PC-9 (cell line): ENCODE measurements around the gene LY6G6D. TPM values are rescaled to one million over a fixed set of nuclear protein-coding genes. Genes with fewer than 3 reads are reported as not detected.

Experiments
- BruUV-seq: library from RNA; stranded (reverse); fragments of 400-500 nt; replicated peaks from 2 replicates; lab custom pipeline; 2021; lab: Mats Ljungman, UMichigan
- CTCF ChIA-PET: fragments of 300-600 bp; sonication (Branson Sonifier 250); formaldehyde crosslinking; loops from one replicate; lab custom pipeline; 2022; ENCODE audit warnings: antibody characterized with exemption; lab: Charles Lee
- POLR2A ChIA-PET: fragments of 300-600 bp; sonication (Branson Sonifier 250); formaldehyde crosslinking; loops from one replicate; lab custom pipeline; 2022; ENCODE audit warnings: antibody characterized with exemption; ENCODE audit not compliant: unreplicated experiment; lab: Charles Lee
- DNase-seq, 2 experiments: peaks; one replicate each; pipeline versions ENCODE4 v3.0.0 to v3.0.0-alpha.2; 2015 to 2022; ENCODE audit warnings: mixed read lengths in 1 of 2
- H2AFZ ChIP-seq: fragments of 200-600 bp; sonication (generic); 2 replicates; pipeline ENCODE4 v1.8.1; 2017; ENCODE audit warnings: antibody characterized with exemption
- H3F3A ChIP-seq: fragments of 200-600 bp; sonication (generic); 2 replicates; pipeline ENCODE4 v1.8.1; 2017; ENCODE audit warnings: antibody characterized with exemption, mild to moderate bottlenecking, low read depth; ENCODE audit not compliant: insufficient read depth
- H3K27ac ChIP-seq: fragments of 200-600 bp; sonication (generic); 2 replicates; pipeline ENCODE4 v1.6.1; 2016; ENCODE audit warnings: mixed run types
- H3K27me3 ChIP-seq: fragments of 200-600 bp; sonication (generic); 2 replicates; pipeline ENCODE4 v1.6.1; 2016; ENCODE audit warnings: low read depth, mixed run types; ENCODE audit not compliant: insufficient read depth
- H3K36me3 ChIP-seq: fragments of 200-600 bp; sonication (generic); 2 replicates; pipeline ENCODE4 v1.6.1; 2016; ENCODE audit warnings: low read depth, mixed run types
- H3K4me1 ChIP-seq: fragments of 200-600 bp; sonication (generic); replicated peaks from 2 replicates; pipeline ENCODE4 v1.6.1; 2016; ENCODE audit warnings: mixed run types; ENCODE audit not compliant: insufficient read depth
- H3K4me2 ChIP-seq: fragments of 200-600 bp; sonication (generic); 2 replicates; pipeline ENCODE4 v1.6.1; 2017; ENCODE audit warnings: mixed run types
- H3K4me3 ChIP-seq: fragments of 200-600 bp; sonication (generic); 2 replicates; pipeline ENCODE4 v1.6.1; 2016; ENCODE audit warnings: mixed run types
- H3K79me2 ChIP-seq: fragments of 200-600 bp; sonication (generic); 2 replicates; pipeline ENCODE4 v1.6.1; 2017; ENCODE audit warnings: low read depth, mixed run types
- H3K9me2 ChIP-seq: fragments of 200-600 bp; sonication (generic); 2 replicates; pipeline ENCODE4 v1.8.1; 2017; ENCODE audit warnings: mild to moderate bottlenecking; ENCODE audit not compliant: insufficient read depth
- H3K9me3 ChIP-seq: fragments of 200-600 bp; sonication (generic); 2 replicates; pipeline ENCODE4 v1.8.1; 2016; ENCODE audit warnings: low read depth; ENCODE audit not compliant: insufficient read depth
- H4K20me1 ChIP-seq: fragments of 200-600 bp; sonication (generic); 2 replicates; pipeline ENCODE4 v1.8.1; 2017; ENCODE audit not compliant: insufficient read depth
- EZH2 ChIP-seq: fragments of 200-600 bp; sonication (generic); IDR thresholded peaks from 2 replicates; pipeline ENCODE4 v1.8.0; 2017; ENCODE audit warnings: antibody characterized with exemption, low read depth
- intact Hi-C: fragments of 100-400 bp; cut with micrococcal nuclease; formaldehyde crosslinking; loops from one replicate; pipeline ENCODE4 v1.10.0; 2022; ENCODE audit not compliant: unreplicated experiment
- total RNA-seq: library from RNA; stranded (reverse); gene quantifications from 2 replicates; pipeline ENCODE4 v1.2.3, GENCODE V29; 2021
- TF ChIP-seq, protein P1 (sequence below): fragments of 200-600 bp; sonication (generic); conservative IDR thresholded peaks from 2 replicates; pipeline ENCODE4 v1.6.1; 2017; ENCODE audit warnings: mixed run types, antibody characterized with exemption, mild to moderate bottlenecking, moderate library complexity

The LY6G6D gene
- total RNA-seq, 1 experiment from 2014 or later, result not detected

DNA sequence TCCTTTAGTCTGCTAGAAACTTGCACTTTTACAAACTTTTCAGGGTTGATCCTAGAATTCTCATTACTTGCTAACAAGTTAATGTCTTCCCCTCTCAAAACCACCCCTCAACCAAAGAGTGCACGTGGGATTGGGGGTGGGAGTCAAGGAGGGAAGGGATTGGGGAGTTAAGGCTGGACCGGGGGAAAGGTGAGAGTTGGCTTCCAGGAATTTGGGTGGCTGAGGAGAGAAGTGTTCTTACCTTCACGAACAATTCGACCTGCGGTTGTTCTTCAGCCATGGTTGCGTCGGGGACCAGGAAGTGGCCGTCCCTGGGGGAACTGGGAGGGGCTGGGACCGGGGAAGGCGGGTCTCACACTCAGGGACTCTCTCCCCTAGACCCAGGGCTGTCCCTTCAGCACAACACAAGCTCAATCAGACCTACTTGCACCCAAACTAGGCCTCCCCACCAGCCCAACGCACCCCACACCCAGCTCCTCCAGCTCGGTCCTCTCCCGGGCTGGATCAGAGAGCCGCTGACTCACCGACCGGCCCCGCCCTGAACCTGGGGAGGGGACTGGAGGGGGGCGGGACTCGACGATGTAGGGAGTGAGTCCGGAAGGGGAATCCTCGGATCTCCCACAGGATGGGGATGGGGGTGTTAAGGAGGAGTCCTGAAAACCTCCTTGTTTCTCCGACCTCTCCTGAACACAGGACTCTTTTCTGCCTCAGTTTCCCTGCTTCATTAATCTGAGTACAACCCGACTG lies 21.0 kb downstream of the LY6G6D start, which contains the start of gene CLIC1:
TSS of gene CLIC1 (minus strand) at position 510 of the 747 bp plus-strand sequence. CDS start at position 280, 230 bp downstream.
- H3K27me3 ChIP-seq, result no peaks in the 10 kb centered on the region
- H3K79me2 ChIP-seq, result peaks cover 57% of the 10 kb centered on the region
- POLR2A ChIA-PET, result interaction anchor here (0.6 to 1.5 kb wide), 7 partner anchors 10 to 162 kb away, joined by 3 to 6 read pairs (median 3); no protein-coding TSS in a partner anchor
- no peak for TF ChIP-seq EZH2
- TF ChIP-seq, protein P1, sequence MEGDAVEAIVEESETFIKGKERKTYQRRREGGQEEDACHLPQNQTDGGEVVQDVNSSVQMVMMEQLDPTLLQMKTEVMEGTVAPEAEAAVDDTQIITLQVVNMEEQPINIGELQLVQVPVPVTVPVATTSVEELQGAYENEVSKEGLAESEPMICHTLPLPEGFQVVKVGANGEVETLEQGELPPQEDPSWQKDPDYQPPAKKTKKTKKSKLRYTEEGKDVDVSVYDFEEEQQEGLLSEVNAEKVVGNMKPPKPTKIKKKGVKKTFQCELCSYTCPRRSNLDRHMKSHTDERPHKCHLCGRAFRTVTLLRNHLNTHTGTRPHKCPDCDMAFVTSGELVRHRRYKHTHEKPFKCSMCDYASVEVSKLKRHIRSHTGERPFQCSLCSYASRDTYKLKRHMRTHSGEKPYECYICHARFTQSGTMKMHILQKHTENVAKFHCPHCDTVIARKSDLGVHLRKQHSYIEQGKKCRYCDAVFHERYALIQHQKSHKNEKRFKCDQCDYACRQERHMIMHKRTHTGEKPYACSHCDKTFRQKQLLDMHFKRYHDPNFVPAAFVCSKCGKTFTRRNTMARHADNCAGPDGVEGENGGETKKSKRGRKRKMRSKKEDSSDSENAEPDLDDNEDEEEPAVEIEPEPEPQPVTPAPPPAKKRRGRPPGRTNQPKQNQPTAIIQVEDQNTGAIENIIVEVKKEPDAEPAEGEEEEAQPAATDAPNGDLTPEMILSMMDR, result no peak
- peaks cover 44% of the 10 kb centered on the region for H3K4me1 ChIP-seq
- H3F3A ChIP-seq, result peaks cover 61% of the 10 kb centered on the region
- TSS peak; percentile 60 for BruUV-seq
- H3K4me3 ChIP-seq, result peak within 1 kb of the TSS; percentile 86
- peak within 1 kb of the TSS; percentile 79 for H3K27ac ChIP-seq
- H2AFZ ChIP-seq, result peak within 1 kb of the TSS; percentile 75
- CTCF ChIA-PET, result interaction anchor here (3.2 kb wide), 1 partner anchor 34 kb away, joined by 10 read pairs; no protein-coding TSS in a partner anchor
- no peaks in the 10 kb centered on the region for H3K9me3 ChIP-seq
- intact Hi-C loops, result loop anchor here (5.0 to 10.0 kb wide), 2 partner anchors 191 to 239 kb away; partner anchors contain the start of genes ATP6V1G2, DDX39B, MICB and NFKBIL1
- H3K36me3 ChIP-seq, result peaks cover 30% of the 10 kb centered on the region
- H4K20me1 ChIP-seq, result peaks cover 21% of the 10 kb centered on the region; the same call in 1 of the 2 replicates
- no peaks in the 10 kb centered on the region for H3K9me2 ChIP-seq
- peak within 1 kb of the TSS; percentile 83 for H3K4me2 ChIP-seq
- peak; percentile 79 to 83 for DNase-seq

GRCh38 chr6:31736768-31737314 lies 21.7 kb downstream of the LY6G6D start:
- Histone ChIP-seq H3K27ac (peak overlapping the region; percentile 73), H3K4me3 (peak overlapping the region; percentile 86), H3K27me3 (no peaks in the 10 kb centered on the region), H3K4me2 (peak overlapping the region; percentile 83), H3K36me3 (peaks cover 27% of the 10 kb centered on the region), H2AFZ (peak overlapping the region; percentile 75), H3K79me2 (peaks cover 57% of the 10 kb centered on the region), H3F3A (peaks cover 59% of the 10 kb centered on the region), H4K20me1 (peaks cover 21% of the 10 kb centered on the region; the same call in 1 of the 2 replicates), H3K4me1 (peaks cover 44% of the 10 kb centered on the region), H3K9me2 (no peaks in the 10 kb centered on the region), H3K9me3 (no peaks in the 10 kb centered on the region)
- intact Hi-C loops, result loop anchor here (5.0 to 10.0 kb wide), 2 partner anchors 192 to 240 kb away; partner anchors contain the start of genes ATP6V1G2, DDX39B, MICB and NFKBIL1
- no peak for DNase-seq
- CTCF ChIA-PET, result interaction anchor here (3.2 kb wide), 1 partner anchor 33 kb away, joined by 10 read pairs; no protein-coding TSS in a partner anchor
- TF ChIP-seq, protein P1, result no peak
- TF ChIP-seq EZH2, result no peak
- POLR2A ChIA-PET, result interaction anchor here (0.5 to 1.5 kb wide), 7 partner anchors 9 to 161 kb away, joined by 3 to 6 read pairs (median 3); partner anchors contain the start of gene HSPA1B
- TSS peak; percentile 15 for BruUV-seq
